Measurements from ENCODE around the gene KRT79. TPM values are rescaled to one million over a fixed set of nuclear protein-coding genes. Genes with fewer than 3 reads are reported as not detected.

The KRT79 gene
- total and polyA plus RNA-seq, 12 donors, result 0.30 TPM; not detected in 11

- H3K4me1 ChIP-seq, result peaks cover 0 to 33% (median 21%) of the 10 kb centered on the region in 9 donors
- intact Hi-C loops (cut with DNase I), result loop anchor here in 6 of 10 donors (5.0 to 10.0 kb wide), 5 partner anchors 295 to 725 kb away; no protein-coding TSS in a partner anchor
- WGBS, 2 donors, result 72 to 78% methylated on average over 3 of the region's 3 CpGs
Measured at GRCh38 chr12:52877242-52877641, 43.1 kb upstream of the KRT79 start.

GRCh38 chr12:52876372-52876771 is 42.3 kb upstream of the KRT79 start:
- peaks cover 3 to 42% (median 21%) of the 10 kb centered on the region in 9 donors for H3K4me1 ChIP-seq
- ATAC-seq, result no peak
- peak in 1 of 2 donors; percentile 68 for DNase-seq

More at GRCh38 chr12:52877242-52877641, 43.1 kb upstream of the KRT79 start:
- peaks cover 0 to 19% (median 10%) of the 10 kb centered on the region in 7 donors for H3K27me3 ChIP-seq
- ATAC-seq, result no peak
- H3K27ac ChIP-seq, result no peak overlapping the region
- no peak overlapping the region for H3K4me3 ChIP-seq
- no peak for TF ChIP-seq CTCF (IDR thresholded peaks at IDR 0.05)
- H3K9me3 ChIP-seq, result no peaks in the 10 kb centered on the region
- no peak for DNase-seq
- H3K36me3 ChIP-seq, result no peaks in the 10 kb centered on the region

GRCh38 chr12:52874573-52875435 is 40.7 kb upstream of the KRT79 start:
- Histone ChIP-seq H3K9me3 (no peaks in the 10 kb centered on the region), H3K4me1 (peaks cover 3 to 50% (median 28%) of the 10 kb centered on the region in 9 donors), H3K27ac (peak overlapping the region in 8 of 10 donors; percentile 33 to 79 (median 68)), H3K27me3 (no peaks in the 10 kb centered on the region), H3K4me3 (peak overlapping the region in 9 of 10 donors; percentile 26 to 55 (median 49)), H3K36me3 (no peaks in the 10 kb centered on the region)
- WGBS, 2 donors, result 76 to 82% methylated on average over 10 of the region's 10 CpGs
- intact Hi-C loops (cut with DNase I), result loop anchor here in 7 of 10 donors (5.0 to 10.0 kb wide), 6 partner anchors 293 to 723 kb away; no protein-coding TSS in a partner anchor
- DNase-seq (no peak), ATAC-seq (no peak)
- TF ChIP-seq CTCF (IDR thresholded peaks at IDR 0.05), result no peak

More at GRCh38 chr12:52876372-52876771, 42.3 kb upstream of the KRT79 start:
- no peak for TF ChIP-seq CTCF (IDR thresholded peaks at IDR 0.05)
- H3K27me3 ChIP-seq, result peaks cover 0 to 10% (median 5%) of the 10 kb centered on the region in 7 donors
- no peaks in the 10 kb centered on the region for H3K36me3 ChIP-seq
- 70 to 73% methylated on average over 7 of the region's 7 CpGs for WGBS, 2 donors
- H3K9me3 ChIP-seq, result no peaks in the 10 kb centered on the region
- no peak overlapping the region for H3K4me3 ChIP-seq
- no peak overlapping the region for H3K27ac ChIP-seq
- intact Hi-C loops (cut with DNase I), result loop anchor here in 6 of 10 donors (5.0 to 10.0 kb wide), 5 partner anchors 294 to 724 kb away; no protein-coding TSS in a partner anchor

- intact Hi-C loops (cut with DNase I), result loop anchor here in 5 of 10 donors (2.0 to 10.0 kb wide), 5 partner anchors 292 to 717 kb away; no protein-coding TSS in a partner anchor
- H3K27ac ChIP-seq, result peak overlapping the region in 9 of 10 donors; percentile 46 to 80 (median 71)
- no peaks in the 10 kb centered on the region for H3K27me3 ChIP-seq
- peak overlapping the region in 9 of 10 donors; percentile 26 to 55 (median 49) for H3K4me3 ChIP-seq
- WGBS, 2 donors, result 1 to 2% methylated on average over 50 to 55 of the region's 55 CpGs
- no peaks in the 10 kb centered on the region for H3K9me3 ChIP-seq
- TF ChIP-seq CTCF (IDR thresholded peaks at IDR 0.05), result no peak
- DNase-seq (peak; percentile 84 to 91), ATAC-seq (peak; percentile 82 to 89 (median 84))
- H3K36me3 ChIP-seq, result no peaks in the 10 kb centered on the region
- peaks cover 3 to 42% (median 21%) of the 10 kb centered on the region in 9 donors for H3K4me1 ChIP-seq
Measured at GRCh38 chr12:52873832-52874572, 39.9 kb upstream of the KRT79 start.
